NCI-H146 treated with DMSO at 0.1 percent for 48 hours (cell line): Measurements from ENCODE around the gene MXI1.
A peak's percentile ranks its signal among the peaks of the same experiment; 100 is the strongest.

Experiments used
- DNase-seq: peaks from one replicate; lab custom pipeline; 2025; ENCODE audit not compliant: unreplicated experiment; lab: John Stamatoyannopoulos, UW

MXI1 gene

DNA sequence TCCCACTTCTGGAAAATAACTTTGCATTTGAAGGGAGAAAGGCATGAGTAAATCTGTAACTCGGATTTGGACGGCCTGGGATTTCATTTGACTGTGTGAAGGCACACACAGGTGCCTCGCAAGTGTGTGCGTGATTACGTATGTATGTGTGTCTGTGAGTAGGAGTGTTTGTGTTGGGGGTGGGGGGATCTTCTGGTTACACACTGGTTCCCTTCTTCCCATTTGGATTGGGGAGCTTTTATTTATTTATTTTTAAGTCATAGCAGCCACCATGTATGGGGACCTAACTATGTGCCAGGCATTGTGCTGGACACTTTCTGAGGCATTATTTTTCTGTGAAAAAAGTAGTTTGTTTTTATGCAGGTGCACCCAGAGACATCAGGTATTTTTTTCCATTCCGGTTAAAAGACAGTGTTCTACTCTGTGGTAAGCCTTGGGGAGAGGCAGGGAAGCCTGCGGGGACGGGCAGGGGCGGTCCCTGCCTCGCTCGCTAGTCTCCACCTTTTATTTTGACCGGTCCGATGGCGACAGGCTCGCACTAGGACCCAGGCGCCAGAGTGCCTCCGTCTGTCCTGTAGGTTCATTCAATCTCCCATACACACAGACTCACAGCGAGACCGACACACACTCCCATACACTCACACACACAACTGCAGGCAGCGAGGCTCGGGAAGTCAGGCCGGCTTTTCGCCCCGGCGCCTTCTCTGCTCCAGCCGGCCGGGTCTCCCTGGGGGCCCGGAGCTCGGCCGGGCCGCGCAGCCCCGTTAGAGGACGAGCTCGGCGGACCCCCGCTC lies at the start of gene MXI1:
Gene MXI1 (plus strand): TSS at position 595 of the 794 bp plus-strand sequence. CDS start 204 bp downstream, outside the sequence.
- peak; percentile 46 for DNase-seq

DNA sequence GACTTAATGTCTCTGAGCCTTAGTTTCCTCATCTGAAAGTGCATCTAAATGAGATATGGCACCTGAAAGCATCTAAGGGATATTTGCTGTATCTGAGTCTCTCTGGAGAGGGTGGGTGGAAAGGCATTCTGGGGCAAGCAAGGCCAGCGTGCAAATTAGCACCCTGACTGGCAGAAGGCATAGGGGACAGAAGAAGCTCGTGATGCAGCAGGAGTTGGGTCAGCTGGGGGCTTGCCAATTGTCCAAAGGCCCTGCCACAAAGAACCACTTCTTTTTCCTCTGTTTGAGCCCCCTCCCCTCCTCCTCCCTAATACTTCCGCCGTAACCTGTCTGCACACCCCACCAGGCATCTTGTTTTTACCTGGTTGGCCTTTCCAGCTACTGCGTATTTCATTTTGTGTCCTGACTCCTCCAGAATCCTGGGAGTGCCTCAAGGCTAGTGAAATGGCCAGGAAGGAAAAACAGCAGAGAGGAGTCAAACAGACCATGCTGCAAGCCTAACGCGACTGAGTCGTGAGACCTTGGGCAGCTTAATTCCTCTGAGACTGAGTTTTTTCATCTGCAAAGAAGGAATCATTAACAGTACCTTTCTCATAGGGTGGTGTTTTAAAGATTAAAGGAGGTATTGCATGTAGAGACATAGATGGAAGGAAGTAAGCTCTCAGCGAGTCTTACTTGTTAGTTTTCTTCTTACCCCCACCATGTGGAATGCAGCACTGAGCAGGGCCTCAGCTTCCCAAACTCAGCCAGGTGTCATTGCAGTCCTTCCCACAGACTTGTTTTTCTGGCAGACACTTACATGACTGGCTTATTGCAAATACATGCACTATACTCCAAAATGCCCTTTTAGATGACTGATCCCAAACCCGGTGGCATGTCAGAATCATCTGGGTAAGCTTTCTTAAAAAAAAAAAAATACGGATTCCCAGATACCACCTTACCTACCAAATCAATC lies 49.1 kb upstream of the MXI1 start:
- no peak for DNase-seq

DNA sequence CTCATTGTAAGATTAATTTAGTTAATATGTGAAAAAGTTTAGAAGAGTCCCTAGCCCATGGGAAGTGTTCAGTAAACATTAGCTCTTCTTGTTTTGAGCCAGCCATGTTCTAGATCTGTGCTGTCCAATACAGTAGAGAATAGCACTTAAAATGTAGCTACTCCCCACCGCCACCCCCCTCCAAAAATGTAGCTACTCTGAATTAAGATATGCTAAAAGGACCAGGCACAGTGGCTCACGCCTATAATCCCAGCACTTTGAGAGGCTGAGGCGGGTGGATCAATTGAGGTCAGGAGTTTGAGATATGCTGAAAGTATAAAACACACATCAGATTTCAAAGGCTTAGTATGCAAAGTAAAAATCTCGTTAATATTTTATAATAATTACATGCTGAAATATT lies 47.3 kb upstream of the MXI1 start:
- DNase-seq = no peak

DNA sequence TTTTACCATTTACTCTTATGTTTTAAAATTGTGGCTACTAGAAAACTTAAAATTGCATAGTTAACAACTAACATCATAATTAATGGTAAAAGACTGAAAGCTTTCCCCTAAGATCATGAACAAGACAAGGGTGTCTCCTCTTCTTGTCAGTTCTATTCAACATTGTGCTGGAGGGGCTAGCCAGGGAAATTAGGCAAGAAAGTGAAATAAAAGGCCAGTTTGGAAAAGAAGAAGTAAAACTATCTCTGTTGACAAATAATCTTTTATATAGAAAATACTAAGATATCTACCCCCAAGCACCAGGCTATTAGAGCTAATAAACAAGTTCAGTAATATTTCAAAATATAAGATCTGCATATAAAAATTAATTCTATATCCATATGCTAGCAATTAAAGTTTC lies 46.9 kb upstream of the MXI1 start:
- no peak for DNase-seq

DNA sequence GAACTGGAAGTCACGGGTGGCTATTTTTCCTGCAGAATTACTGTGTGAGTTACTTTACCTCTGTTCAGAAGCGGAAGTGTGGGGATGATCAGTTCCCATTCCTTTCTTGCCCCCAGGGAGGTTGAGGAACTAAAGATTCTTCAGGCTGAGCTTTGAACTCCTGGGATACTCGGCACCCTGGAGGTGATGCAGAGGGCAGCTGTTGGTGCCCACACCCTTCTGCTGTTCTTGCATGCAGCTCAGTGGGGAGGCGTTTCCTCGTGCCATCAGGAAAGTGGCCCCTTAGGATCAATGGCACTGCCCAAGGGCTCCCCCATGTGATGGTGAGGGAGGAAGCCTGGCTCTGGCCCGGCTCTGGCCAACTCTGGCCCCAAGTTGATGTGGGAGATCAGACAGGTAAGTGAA lies 44.7 kb upstream of the MXI1 start:
- DNase-seq = no peak

DNA sequence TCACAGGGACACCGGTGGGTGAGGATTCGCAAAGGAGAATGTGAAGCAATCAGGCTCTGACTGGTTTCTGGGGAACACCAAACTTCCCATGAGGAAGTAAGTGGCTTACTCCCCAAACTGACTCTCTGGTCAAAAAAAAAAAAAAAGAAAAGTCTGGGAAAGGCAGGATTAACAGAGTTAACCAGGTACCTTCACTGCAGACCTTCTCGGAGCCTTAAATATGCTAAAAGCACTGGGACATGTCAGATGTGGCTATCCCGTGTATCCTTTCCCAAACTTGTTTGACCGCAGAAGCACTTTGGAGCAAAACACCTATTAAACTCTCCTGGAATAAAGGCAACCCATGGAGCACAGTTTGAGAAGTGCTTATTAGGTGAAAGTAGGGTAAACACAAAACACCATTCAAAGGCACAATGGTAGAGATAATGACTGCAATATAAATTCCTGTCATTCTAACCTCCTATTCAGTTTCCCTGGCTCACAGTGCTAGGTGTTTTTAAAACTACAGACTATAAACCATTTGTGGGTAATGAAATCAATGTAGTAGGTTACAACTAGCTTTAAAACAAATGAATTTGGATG lies 44.1 kb upstream of the MXI1 start:
- DNase-seq = peak; percentile 77

DNA sequence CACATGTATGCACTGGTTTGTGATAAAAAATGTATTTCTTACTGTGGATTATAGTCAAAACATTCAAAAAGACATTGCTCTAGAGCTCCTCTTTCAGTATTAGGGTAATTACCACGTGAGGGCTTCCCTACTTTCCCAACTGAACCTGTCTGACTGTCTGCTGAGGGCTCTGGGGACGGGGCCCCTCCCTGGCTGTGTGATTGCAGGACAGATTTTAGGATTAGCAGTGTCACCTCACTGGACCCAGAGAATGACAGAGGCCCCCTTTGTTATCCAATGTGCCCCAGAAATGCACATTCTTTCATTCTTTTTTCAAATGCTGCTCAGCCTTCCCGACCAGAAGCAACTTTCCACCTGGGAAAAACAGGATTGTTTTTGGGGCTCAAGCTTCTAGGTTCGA lies 43.6 kb upstream of the MXI1 start:
- DNase-seq = no peak

DNA sequence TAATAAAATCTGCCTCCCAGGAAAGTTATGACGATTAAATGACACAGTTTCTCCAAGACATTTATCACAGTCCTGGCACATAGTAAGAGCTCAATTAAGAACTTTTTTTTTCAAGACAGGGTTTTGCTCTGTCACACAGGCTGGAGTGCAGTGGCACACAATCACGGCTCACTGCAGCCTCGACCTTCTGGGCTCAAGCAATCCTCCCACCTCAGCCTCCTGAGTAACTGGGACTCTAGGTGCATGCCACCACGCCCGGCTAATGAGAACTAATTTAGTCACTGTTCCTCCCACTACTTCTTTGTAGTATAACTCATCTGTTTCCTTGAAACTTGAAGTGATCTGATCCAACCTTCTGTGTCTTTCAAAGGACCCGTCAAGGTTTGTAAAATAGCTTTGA lies 42.2 kb upstream of the MXI1 start:
- no peak for DNase-seq

DNA sequence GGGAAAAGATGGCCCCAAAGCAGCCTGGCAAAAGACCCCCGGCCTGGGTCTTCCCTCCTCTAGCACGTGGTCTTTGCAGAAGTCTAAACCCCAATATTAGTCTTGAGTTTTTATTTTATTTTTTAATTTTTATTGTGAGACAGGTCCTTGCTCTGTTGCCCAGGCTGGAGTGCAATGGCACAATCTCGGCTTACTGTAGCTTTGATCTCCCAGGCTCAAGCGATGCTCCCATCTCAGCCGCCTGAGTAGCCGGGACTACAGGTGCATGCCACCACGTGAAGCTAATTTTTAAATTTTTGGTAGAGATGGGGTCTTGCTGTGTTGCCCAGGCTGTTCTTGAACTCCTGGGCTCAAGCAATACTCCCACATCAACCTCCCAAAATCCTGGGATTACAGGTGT lies 40.3 kb upstream of the MXI1 start:
- no peak for DNase-seq

DNA sequence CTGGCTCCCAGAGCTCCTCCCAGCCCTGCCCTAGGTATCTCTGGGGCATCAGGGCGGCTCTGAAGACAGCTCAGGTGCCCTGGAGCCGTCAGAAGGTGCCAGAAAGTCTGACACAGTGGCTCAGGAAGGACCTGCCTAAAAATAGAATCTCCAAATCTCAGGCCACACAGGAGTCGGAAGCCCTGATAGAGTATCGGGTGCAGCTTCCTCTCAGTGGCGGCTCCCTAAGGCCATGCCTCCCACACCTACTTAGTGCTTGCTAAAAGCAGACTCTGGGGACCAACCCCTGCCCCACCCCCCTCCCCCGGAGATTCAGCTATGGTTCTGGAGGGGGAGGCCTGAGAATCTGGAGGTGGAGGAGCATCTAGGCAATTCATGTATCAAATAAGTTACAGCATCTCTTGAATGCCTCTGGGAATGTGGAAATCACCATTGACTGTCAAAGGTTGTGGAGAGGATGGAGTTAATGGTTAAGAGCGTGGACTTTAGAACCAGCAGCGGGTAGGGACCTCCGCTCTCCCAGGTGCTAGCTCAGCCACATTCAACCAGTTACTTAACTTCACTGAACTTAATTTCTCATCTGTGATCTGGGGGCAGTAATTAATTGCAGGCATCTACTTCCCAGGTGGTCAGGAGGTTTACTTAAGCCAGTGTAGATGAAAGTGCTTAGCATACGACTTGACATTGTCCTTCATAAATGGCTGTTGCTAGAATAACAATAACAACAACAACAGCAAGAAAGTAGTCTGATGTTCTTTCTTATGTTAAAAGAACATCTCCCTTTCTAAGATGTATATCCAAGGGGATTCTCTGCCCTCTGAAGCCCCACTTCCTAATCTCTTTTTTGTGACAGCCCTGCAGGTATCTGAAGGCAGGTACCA lies 38.6 kb upstream of the MXI1 start:
- no peak for DNase-seq

DNA sequence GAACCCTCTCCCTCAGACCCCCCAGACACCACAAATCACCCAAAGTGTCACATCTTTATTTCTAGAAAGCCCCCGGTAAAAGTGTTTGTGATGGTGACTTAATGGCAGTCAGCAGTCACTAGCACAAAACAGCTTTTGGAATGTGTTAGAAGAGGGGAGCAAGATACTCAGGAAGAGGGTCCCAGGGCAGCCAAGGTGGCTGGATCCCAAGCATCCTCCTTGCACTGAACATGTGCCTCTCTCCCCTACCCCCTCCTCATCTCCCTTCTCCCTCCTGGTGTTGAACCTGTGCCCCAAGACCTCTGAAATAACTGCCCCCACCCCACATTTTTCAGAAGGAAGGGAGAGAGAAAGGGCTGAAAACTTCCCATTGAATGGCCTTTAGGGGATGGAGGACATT lies 37.8 kb upstream of the MXI1 start:
- DNase-seq = no peak

DNA sequence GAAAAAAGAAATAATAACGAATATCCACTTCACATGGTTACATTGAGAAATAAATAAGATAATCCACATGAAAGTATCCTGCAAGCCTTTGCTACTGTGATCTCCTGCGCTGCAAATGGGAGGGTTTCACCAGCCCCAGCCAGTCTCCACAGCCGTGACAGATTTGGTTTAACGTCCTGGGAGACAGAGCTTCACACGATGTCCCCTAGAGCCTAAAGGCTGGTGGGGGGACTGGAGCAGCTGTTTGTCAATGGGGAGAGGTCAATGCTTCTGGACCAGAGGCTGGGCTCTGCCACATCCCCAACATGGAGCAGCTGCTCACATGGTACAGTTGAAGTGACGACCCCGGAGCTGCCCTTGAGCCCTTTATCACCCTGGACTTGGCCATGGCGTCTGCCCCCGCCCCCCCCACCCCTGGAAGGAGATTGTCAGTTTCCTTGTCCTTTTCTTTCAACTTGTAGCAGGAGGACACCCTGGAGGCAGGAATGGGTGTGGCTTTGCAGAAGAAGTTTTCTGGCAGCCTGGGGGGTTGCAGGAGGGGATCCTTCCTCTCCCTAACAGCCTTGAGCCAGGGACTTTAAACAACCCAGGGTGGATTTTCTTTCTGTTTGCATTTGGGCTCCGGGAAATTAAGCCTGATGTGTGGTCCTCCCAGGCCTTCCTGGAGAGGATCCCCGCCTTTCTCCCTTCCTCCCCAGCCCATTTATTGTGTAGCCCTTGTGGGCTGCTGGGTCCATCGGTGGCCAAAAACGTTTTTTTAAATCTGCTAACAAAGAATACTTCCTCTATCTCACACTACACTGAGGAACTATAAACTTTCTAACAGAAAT lies 37.0 kb upstream of the MXI1 start:
- no peak for DNase-seq

DNA sequence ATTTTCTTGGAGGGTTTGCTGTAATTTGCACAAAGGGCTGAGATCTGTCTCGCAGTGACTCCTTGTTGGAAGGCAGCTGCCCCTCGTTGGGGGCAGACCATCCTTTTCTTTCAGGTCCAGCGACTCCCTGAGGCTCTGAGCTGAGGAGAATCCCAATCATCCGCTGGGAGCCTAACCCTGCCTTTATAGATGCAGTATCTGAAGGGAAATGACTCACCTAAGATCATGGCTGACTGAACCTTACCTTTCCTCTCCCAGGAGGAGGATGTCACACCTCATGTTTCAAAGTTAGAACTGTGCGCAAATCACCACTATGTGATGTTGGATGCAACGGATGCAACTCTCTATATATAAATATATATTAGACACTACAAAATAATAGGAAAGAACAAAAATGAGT lies 36.4 kb upstream of the MXI1 start:
- DNase-seq = no peak

DNA sequence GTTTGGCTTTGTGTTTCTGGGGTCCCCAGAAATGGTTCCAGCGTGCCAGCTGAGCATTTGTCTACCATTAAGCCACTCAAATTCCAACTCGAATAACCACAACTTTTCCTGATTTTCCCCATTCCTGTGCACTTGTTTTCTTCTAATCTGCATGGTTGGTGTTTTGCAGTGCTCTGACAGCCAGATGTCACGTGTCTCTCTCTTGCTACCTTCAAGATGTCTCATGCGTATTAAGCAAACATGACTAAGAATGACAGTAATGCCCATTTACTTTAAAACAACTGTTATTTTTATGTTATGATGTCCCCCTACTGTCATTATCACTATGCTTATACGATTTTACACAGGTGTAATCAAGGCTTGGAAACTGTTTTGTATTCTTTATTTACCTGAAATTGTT lies 35.2 kb upstream of the MXI1 start:
- no peak for DNase-seq

DNA sequence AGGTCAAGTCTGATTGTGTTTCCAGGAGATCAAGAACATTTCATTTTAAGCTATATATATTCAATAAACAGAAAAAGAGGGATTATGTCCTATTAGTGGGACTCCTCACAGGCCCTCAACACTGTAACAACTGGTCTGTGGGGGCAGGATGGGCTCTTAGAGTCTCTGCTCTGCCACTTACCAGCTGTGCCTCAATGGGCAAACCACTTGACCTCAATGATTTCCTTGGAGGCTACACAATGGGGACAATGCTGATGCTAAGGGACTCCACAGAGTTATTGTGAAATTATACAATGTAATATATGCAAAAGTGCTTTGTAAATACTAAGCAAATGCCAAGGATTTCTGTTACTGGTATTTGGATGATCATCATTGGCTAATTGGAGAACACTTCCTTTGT lies 33.2 kb upstream of the MXI1 start:
- peak; percentile 52 for DNase-seq

DNA sequence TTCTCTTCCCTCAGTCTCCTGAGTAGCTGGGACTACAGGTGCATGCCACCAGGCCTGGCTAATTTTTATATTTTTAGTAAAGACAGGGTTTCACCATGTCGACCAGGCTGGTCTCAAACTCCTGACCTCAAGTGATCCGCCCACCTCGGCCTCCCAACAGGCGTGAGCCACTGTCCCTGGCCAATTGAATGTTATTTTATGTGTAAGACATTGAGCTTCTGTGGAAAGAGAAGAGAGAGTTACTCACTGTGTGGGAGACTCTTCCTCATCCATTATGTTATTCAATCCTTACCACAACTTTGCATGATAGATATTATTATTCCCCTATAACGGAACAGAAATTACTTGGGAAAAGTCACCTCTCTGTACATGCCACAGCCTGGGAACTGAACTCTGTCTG lies 32.6 kb upstream of the MXI1 start:
- no peak for DNase-seq

DNA sequence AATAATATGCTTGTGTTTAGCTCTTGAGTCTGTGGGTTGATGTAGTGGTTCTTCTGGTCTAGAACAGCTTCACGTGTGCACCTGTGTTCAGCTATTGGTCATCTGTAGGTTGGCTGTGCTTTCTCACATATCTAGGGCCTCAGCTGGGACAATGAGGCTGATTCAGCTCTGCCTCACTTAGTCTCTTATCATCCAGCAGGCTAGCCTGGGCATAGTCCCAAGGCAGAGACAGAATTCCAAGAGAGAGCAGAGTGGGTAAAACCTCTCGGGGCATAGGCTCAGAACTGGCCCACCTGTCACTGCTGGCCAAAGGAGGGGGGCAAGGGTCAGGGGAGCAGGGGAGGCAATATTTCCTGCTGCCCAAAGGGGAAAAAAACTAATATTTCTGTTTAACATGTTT lies 32.0 kb upstream of the MXI1 start:
- no peak for DNase-seq

DNA sequence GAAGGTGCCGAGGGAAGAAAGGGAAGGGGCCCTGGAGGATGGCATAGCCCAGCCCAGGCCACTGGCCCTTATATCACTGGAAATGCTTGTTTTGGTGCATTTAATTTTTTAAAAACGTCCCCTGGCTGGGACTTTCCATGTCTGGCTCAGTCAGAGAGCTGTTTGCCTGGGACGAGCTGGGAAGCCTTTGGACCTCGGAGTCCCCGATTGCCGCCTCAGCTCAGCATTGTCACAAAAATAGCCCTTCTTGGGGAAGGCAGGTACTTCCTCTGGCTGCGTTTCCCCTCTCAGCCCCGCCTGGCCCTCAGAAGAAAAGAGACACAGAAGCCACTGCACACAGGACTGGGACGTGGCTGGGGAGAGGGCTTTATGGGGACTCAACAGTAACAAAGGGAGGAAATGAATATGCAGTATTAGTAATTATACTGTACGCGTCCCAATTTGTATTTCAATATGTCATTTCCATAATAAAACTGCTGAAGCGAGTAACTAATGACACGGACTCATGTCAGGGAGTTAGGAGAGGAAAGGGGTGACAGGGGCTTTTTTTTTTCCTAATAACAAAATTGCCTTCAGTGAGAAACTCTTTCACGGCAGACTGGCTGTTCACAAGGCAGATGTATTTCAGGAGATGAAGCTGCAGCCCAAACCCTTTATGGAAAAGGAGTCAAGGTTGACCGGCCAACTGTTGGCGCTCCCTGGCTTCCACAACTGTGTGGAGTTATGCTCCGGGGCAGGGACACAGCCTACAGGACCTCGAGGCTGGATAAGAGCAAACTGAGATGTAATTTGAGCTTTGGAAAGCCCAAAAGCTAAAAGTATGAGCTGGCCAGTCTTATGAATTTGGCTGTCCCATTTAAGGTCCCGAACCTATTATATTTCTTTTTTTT lies 31.0 kb upstream of the MXI1 start:
- DNase-seq = no peak

DNA sequence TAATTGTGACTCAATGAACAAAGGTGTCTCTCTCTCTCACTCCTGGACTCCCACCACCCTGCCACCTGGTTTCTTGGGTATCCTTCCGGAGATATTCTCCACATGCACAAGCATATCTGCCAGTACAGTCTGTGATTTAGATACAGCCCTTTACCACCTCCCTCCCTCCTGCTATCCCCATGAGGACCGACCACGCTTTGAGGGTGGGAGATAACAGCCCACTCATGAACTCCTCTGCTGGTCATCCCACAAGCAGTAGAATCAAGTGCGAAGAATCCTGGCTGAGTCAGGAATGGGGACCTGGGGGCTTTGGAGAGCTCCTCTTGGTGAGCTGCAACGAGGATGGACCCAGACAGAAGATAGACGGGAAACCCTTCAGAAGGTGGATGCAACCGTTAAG lies 28.2 kb upstream of the MXI1 start:
- no peak for DNase-seq
